ENCODE data around the gene COL3A1. TPM values are rescaled to one million over a fixed set of nuclear protein-coding genes. Genes with fewer than 3 reads are reported as not detected.

COL3A1 gene
- total RNA-seq, 1 donor from 2014 or later, result 187 TPM

GRCh38 chr2:188966728-188967440 is 7.3 kb upstream of the COL3A1 start:
- Histone ChIP-seq H3K4me1 (no peaks in the 10 kb centered on the region), H3K27ac (no peak overlapping the region), H3K36me3 (no peaks in the 10 kb centered on the region), H3K9me3 (no peaks in the 10 kb centered on the region), H3K27me3 (ENCODE audit: low read depth) (no peaks in the 10 kb centered on the region), H3K4me3 (no peak overlapping the region)
- intact Hi-C loops (cut with DNase I), result no loop called here
- no peak for DNase-seq
- no peak for ATAC-seq
- no peak for TF ChIP-seq CTCF (IDR thresholded peaks at IDR 0.05)

- no peak for TF ChIP-seq CTCF (IDR thresholded peaks at IDR 0.05)
Observed at GRCh38 chr2:188969236-188969635, 4.9 kb upstream of the COL3A1 start.

GRCh38 chr2:188969651-188970050 is 4.5 kb upstream of the COL3A1 start:
- DNase-seq, result no peak
- ATAC-seq, result no peak

More at GRCh38 chr2:188969236-188969635, 4.9 kb upstream of the COL3A1 start:
- H3K4me1 ChIP-seq, result no peaks in the 10 kb centered on the region
- H3K4me3 ChIP-seq, result no peak overlapping the region
- no peak overlapping the region for H3K27ac ChIP-seq
- DNase-seq (no peak), ATAC-seq (no peak)
- intact Hi-C loops (cut with DNase I), result no loop called here
- no peaks in the 10 kb centered on the region for H3K9me3 ChIP-seq
- H3K27me3 ChIP-seq (ENCODE audit: low read depth), result no peaks in the 10 kb centered on the region
- no peaks in the 10 kb centered on the region for H3K36me3 ChIP-seq

GRCh38 chr2:188970211-188970610 is 4.0 kb upstream of the COL3A1 start:
- intact Hi-C loops (cut with DNase I), result no loop called here
- TF ChIP-seq CTCF (IDR thresholded peaks at IDR 0.05), result no peak
- H3K4me3 ChIP-seq, result no peak overlapping the region
- no peaks in the 10 kb centered on the region for H3K9me3 ChIP-seq
- no peak for ATAC-seq
- no peak overlapping the region for H3K27ac ChIP-seq
- no peaks in the 10 kb centered on the region for H3K36me3 ChIP-seq
- no peak for DNase-seq
- H3K4me1 ChIP-seq, result no peaks in the 10 kb centered on the region
- H3K27me3 ChIP-seq (ENCODE audit: low read depth), result no peaks in the 10 kb centered on the region

More at GRCh38 chr2:188969651-188970050, 4.5 kb upstream of the COL3A1 start:
- TF ChIP-seq CTCF (IDR thresholded peaks at IDR 0.05), result no peak
- no peaks in the 10 kb centered on the region for H3K4me1 ChIP-seq
- H3K27ac ChIP-seq, result no peak overlapping the region
- no peaks in the 10 kb centered on the region for H3K9me3 ChIP-seq
- H3K4me3 ChIP-seq, result no peak overlapping the region
- intact Hi-C loops (cut with DNase I), result no loop called here
- H3K36me3 ChIP-seq, result no peaks in the 10 kb centered on the region
- H3K27me3 ChIP-seq (ENCODE audit: low read depth), result no peaks in the 10 kb centered on the region

GRCh38 chr2:188971432-188971861 is 2.7 kb upstream of the COL3A1 start:
- no peaks in the 10 kb centered on the region for H3K36me3 ChIP-seq
- no peak for DNase-seq
- intact Hi-C loops (cut with DNase I), result no loop called here
- H3K27ac ChIP-seq, result no peak overlapping the region
- ATAC-seq, result no peak
- no peak for TF ChIP-seq CTCF (IDR thresholded peaks at IDR 0.05)
- no peaks in the 10 kb centered on the region for H3K27me3 ChIP-seq (ENCODE audit: low read depth)
- no peaks in the 10 kb centered on the region for H3K4me1 ChIP-seq
- no peaks in the 10 kb centered on the region for H3K9me3 ChIP-seq
- no peak overlapping the region for H3K4me3 ChIP-seq

Data from lower lobe of right lung (tissue), 2 donors.